ENCODE measurements around the gene UQCRC1. TPM values are rescaled to one million over a fixed set of nuclear protein-coding genes. Genes with fewer than 3 reads are reported as not detected.

UQCRC1 gene
- total RNA-seq, 1 experiment from 2014 or later: 227 TPM

DNA sequence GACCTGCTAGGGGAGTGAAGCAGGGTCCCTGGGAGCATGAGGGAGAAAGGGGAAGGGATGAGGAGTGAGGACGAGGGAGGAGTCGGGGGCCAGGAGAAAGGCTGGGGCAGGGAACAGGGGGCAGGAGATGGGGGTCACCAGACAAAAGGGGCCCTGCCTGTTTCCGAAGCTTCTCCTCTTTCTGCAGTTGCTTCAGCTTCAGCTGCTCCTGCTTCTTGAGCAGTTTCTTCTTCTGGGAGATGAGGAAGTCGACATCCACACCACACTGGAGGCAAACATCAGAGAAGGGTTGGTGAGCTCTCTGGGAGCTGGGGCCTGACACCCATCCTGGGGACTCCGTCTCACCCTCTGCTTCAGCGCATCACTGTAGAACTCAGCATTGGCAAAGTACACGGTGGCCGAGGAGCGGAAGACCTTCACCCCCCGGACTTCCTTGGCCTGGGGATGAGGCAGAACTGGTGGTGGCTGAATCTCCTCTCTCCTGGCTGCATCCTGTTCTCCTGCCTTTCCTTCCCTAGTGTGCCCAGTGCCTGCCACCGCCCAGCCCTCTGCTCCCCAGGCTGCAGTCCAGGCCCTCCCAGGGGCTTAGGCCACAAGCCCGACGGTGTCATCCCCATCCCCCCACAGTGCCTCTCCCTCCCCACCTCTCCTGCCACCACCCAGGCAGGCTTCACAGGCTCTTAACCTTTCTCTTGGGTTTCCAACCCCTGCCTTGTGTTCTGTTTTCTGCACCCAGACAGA, 19.0 kb upstream of the UQCRC1 start:
- Histone ChIP-seq H3K36me3 (ENCODE audit: control insufficient read depth, insufficient read depth, low read length) (no peaks in the 10 kb centered on the region; the same call in 1 of the 2 replicates), H3K9me3 (ENCODE audit: control insufficient read depth, insufficient read depth, low read depth, low read length) (no peaks in the 10 kb centered on the region), H3K4me1 (ENCODE audit: control insufficient read depth, insufficient read depth, low read length) (no peaks in the 10 kb centered on the region), H3K4me3 (ENCODE audit: low read depth in 2 of 2, low read length in 2 of 2) (no peak overlapping the region), H3K27ac (ENCODE audit: low read length) (no peak overlapping the region), H3K27me3 (ENCODE audit: control insufficient read depth, insufficient read depth, low read length) (no peaks in the 10 kb centered on the region)
- in situ Hi-C loops (cut with HindIII; ENCODE audit: low pct_unique_long_range_greater_than_20kb, low sequenced_read_pairs): no loop called here
- intact Hi-C loops (cut with micrococcal nuclease; ENCODE audit: unreplicated experiment): no loop called here
- no TSS peak for BruUV-seq (replicated peaks)
- ChIA-PET CTCF (no interaction called here), POLR2A (no interaction called here)
- TF ChIP-seq SIN3A (IDR thresholded peaks at IDR 0.05; ENCODE audit: borderline replicate concordance, insufficient read depth, low read depth, low read length) (no peak), TCF7L2 (IDR thresholded peaks at IDR 0.05; ENCODE audit: low read depth, low read length) (no peak), POLR2AphosphoS5 (IDR thresholded peaks at IDR 0.05; ENCODE audit: low read depth, low read length) (no peak)
- TF ChIP-seq, protein P1, sequence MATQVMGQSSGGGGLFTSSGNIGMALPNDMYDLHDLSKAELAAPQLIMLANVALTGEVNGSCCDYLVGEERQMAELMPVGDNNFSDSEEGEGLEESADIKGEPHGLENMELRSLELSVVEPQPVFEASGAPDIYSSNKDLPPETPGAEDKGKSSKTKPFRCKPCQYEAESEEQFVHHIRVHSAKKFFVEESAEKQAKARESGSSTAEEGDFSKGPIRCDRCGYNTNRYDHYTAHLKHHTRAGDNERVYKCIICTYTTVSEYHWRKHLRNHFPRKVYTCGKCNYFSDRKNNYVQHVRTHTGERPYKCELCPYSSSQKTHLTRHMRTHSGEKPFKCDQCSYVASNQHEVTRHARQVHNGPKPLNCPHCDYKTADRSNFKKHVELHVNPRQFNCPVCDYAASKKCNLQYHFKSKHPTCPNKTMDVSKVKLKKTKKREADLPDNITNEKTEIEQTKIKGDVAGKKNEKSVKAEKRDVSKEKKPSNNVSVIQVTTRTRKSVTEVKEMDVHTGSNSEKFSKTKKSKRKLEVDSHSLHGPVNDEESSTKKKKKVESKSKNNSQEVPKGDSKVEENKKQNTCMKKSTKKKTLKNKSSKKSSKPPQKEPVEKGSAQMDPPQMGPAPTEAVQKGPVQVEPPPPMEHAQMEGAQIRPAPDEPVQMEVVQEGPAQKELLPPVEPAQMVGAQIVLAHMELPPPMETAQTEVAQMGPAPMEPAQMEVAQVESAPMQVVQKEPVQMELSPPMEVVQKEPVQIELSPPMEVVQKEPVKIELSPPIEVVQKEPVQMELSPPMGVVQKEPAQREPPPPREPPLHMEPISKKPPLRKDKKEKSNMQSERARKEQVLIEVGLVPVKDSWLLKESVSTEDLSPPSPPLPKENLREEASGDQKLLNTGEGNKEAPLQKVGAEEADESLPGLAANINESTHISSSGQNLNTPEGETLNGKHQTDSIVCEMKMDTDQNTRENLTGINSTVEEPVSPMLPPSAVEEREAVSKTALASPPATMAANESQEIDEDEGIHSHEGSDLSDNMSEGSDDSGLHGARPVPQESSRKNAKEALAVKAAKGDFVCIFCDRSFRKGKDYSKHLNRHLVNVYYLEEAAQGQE (IDR thresholded peaks at IDR 0.05; ENCODE audit: insufficient read depth in 1 of 2, low read depth in 2 of 2, low read length in 1 of 2): no peak
- TF ChIP-seq, protein P2, sequence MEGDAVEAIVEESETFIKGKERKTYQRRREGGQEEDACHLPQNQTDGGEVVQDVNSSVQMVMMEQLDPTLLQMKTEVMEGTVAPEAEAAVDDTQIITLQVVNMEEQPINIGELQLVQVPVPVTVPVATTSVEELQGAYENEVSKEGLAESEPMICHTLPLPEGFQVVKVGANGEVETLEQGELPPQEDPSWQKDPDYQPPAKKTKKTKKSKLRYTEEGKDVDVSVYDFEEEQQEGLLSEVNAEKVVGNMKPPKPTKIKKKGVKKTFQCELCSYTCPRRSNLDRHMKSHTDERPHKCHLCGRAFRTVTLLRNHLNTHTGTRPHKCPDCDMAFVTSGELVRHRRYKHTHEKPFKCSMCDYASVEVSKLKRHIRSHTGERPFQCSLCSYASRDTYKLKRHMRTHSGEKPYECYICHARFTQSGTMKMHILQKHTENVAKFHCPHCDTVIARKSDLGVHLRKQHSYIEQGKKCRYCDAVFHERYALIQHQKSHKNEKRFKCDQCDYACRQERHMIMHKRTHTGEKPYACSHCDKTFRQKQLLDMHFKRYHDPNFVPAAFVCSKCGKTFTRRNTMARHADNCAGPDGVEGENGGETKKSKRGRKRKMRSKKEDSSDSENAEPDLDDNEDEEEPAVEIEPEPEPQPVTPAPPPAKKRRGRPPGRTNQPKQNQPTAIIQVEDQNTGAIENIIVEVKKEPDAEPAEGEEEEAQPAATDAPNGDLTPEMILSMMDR (IDR thresholded peaks at IDR 0.05): no peak
- DNase-seq (ENCODE audit: low read depth, low spot score) (no peak), ATAC-seq (no peak)

DNA sequence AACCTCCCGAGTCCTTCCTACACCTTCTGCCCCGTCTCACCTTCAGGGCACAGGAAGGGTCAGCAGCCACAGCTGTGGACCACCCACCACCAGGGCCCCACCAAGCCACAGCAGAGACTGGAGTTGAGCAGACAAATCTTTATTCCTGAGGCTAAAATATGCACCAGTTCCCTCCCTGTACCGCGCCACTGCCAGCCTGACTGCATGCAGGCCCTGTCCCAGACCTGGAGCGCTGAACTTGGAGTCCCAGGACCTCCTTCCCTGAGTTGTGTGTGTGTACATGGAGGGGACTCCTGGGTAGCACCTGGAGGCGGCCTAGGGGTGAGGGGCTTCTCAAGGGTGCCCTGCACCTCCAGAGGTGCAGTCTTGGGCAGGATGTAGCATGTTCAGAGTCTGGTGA, 16.2 kb upstream of the UQCRC1 start:
- no peaks in the 10 kb centered on the region for H3K36me3 ChIP-seq (ENCODE audit: control insufficient read depth, insufficient read depth, low read length)
- intact Hi-C loops (cut with micrococcal nuclease; ENCODE audit: unreplicated experiment): no loop called here
- H3K27ac ChIP-seq (ENCODE audit: low read length): no peak overlapping the region
- no peak overlapping the region for H3K4me3 ChIP-seq (ENCODE audit: low read depth in 2 of 2, low read length in 2 of 2)
- no peak for ATAC-seq
- H3K9me3 ChIP-seq (ENCODE audit: control insufficient read depth, insufficient read depth, low read depth, low read length): no peaks in the 10 kb centered on the region
- ChIA-PET POLR2A (no interaction called here), CTCF (no interaction called here)
- H3K4me1 ChIP-seq (ENCODE audit: control insufficient read depth, insufficient read depth, low read length): no peaks in the 10 kb centered on the region
- no peak for DNase-seq (ENCODE audit: low read depth, low spot score)
- H3K27me3 ChIP-seq (ENCODE audit: control insufficient read depth, insufficient read depth, low read length): no peaks in the 10 kb centered on the region
- BruUV-seq (replicated peaks): no TSS peak
- no peak for TF ChIP-seq TCF7L2 (IDR thresholded peaks at IDR 0.05; ENCODE audit: low read depth, low read length)
- TF ChIP-seq, protein P1 (IDR thresholded peaks at IDR 0.05; ENCODE audit: insufficient read depth in 1 of 2, low read depth in 2 of 2, low read length in 1 of 2): no peak
- TF ChIP-seq, protein P2 (IDR thresholded peaks at IDR 0.05): no peak
- TF ChIP-seq POLR2AphosphoS5 (IDR thresholded peaks at IDR 0.05; ENCODE audit: low read depth, low read length): no peak
- TF ChIP-seq SIN3A (IDR thresholded peaks at IDR 0.05; ENCODE audit: borderline replicate concordance, insufficient read depth, low read depth, low read length): no peak
- in situ Hi-C loops (cut with HindIII; ENCODE audit: low pct_unique_long_range_greater_than_20kb, low sequenced_read_pairs): no loop called here
